Transverse colon (tissue), 3 donors: ENCODE measurements around the gene NGDN.

Experiments used
- POLR2A ChIP-seq: fragments of 450-650 bp; IDR thresholded peaks from one replicate; pipeline ENCODE4 v1.6.1; 2016; ENCODE audit warnings: antibody characterized with exemption, mild to moderate bottlenecking, moderate library complexity
- TF ChIP-seq, protein P1 (sequence below), 5 experiments: fragments of 200-600 bp in 3 of 5; fragments of 450-650 bp in 2 of 5; sonication (generic) in 3 of 5; IDR thresholded peaks; 1 replicate in 2 of 5; 2 replicates in 3 of 5; pipeline ENCODE4 v1.5.1; 2016 to 2017; ENCODE audit warnings: antibody characterized with exemption in 5 of 5, inconsistent platforms in 3 of 5, mild to moderate bottlenecking in 2 of 5, moderate library complexity in 1 of 5

DNA sequence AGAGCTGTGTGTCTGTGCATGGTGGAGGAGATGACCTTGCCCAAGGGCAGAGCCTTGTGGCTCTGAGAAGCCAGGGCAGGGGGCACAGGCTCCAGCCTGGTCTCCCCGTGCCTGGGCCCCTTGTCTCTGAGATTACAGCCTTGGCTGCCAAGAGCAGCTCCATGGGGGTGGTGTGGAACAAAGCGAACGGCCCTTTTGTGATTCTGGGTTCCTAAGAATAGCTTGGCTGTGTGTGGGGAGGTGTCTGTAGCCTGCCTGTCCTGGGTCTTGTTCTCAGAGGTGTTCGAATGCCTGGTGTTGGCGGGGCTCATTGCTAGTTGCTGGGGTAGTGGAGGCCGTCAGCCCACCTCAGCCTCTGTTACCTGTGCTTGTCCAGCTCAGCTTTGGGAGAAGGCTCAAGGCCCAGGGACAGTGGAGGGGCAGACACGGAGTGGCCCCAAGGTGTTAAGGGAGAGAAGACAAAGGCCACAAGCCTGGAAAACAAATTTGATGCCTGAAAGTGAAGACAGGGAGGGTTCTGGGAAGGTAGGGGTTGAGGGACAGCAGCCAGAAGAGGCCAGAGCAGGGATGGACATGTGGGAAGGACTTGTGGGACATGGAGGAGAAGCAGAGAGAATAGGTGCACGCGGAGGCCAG is 26.7 kb upstream of the NGDN start:
- TF ChIP-seq, protein P1, sequence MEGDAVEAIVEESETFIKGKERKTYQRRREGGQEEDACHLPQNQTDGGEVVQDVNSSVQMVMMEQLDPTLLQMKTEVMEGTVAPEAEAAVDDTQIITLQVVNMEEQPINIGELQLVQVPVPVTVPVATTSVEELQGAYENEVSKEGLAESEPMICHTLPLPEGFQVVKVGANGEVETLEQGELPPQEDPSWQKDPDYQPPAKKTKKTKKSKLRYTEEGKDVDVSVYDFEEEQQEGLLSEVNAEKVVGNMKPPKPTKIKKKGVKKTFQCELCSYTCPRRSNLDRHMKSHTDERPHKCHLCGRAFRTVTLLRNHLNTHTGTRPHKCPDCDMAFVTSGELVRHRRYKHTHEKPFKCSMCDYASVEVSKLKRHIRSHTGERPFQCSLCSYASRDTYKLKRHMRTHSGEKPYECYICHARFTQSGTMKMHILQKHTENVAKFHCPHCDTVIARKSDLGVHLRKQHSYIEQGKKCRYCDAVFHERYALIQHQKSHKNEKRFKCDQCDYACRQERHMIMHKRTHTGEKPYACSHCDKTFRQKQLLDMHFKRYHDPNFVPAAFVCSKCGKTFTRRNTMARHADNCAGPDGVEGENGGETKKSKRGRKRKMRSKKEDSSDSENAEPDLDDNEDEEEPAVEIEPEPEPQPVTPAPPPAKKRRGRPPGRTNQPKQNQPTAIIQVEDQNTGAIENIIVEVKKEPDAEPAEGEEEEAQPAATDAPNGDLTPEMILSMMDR (IDR thresholded peaks at IDR 0.05): no peak
- no peak for TF ChIP-seq POLR2A
